COLO668 (cell line): ENCODE results near the gene FIBP.

Source experiments
- DNase-seq: peaks from one replicate; lab custom pipeline; 2025; ENCODE audit not compliant: unreplicated experiment; lab: John Stamatoyannopoulos, UW

Gene FIBP

DNA sequence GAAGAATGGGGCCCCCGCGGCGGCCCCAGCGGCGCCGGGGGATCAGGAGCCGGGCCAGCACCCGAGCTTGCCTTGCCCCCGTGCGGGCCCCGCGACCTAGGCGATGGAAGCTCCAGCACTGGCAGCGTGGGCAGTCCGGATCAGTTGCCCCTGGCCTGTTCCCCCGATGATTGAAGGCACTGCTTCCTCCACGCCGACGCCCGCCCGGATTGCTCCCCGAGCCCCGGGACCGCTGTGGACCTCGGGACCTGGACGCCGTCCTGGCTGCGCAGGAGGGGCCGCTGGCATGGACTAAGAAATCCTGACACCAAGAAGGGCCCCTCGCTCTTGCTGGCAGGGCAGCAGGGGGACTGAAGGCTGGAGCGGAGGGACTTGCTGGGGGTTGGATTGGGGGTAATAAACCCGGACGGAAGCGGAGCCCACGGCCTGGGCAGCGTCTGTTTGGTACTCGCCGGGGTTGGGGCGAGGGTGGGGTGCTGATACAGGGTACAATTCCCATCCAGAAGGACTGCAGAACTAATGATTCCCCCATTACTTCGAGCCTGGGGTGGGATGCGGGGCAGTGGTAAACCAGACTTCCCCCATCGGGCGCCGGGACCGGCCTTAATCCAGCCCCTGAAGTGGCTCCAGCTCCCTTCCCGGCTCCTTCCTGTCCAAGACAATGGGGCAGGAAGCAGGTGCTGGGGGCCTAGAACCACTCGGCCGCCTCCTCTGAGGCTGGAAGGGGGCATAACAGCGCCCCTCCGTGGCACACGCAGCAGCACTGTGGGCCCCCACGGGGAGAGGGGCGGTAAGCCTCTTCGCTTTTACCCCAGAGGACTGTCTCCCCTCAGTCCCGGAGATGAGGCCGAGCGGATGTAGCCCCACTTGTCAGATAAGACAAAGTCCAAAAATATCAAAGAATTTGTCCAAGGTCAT, 3.2 kb upstream of the FIBP start:
- DNase-seq: peak; percentile 70

DNA sequence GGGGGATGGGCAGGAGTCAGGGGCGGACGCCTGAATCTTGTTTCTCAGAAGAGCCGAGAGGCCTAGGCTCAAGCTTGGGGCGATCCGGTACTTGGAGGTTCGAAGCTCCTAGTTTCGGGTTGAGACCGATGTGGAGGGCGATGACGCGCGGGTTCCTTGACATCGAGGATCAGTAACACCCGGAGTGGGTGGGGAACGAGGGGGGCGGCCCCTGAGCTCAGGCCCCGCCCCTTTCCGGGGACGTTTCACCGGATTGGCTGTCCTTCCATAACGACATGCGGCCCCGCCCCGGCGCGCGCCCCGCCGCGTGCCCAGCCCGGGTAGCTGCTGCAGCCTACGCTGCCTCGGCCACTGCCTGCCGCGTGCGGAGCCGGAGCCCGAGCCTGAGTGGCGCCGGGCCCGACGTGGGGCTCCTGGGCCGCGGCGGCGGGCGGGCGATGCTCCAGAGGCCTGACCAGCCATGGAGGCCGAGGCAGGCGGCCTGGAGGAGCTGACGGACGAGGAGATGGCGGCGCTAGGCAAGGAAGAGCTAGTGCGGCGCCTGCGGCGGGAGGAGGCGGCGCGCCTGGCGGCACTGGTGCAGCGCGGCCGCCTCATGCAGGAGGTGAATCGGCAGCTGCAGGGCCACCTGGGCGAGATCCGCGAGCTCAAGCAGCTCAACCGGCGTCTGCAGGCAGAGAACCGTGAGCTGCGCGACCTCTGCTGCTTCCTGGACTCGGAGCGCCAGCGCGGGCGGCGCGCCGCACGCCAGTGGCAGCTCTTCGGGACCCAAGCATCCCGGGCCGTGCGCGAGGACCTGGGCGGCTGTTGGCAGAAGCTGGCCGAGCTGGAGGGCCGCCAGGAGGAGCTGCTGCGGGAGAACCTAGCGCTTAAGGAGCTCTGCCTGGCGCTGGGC, 2.3 kb upstream of the FIBP start, which contains the start of gene CCDC85B:
Gene CCDC85B, plus strand, starts transcription at position 350 of the 895 bp plus-strand sequence. Its CDS starts 111 bp downstream, at position 461.
- DNase-seq: peak; percentile 98

DNA sequence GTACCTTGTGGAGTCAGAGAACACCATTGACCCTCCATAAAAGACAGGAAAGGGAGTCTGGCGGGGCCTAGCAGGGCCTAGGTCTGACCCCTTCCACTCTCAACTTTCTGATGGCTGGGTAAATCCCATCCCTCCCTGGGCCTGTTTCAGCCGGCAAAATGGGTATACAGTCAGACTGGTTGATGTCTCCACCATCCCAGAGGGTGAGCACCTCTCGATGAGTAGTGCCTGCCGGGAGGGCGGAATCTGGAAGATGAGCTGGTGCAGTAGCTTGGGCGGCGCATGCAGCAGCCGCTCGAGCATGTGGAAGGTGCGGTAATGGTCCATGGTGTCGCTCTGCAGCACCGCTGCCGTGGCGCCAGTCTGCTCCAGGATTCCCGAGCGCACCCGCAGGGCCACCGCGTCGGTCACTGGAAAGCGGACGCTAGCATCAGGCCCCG, 528 bp downstream of the FIBP start:
- DNase-seq: no peak

- DNase-seq: no peak
Observed at GRCh38 chr11:65886826-65887722, 1.2 kb downstream of the FIBP start.

DNA sequence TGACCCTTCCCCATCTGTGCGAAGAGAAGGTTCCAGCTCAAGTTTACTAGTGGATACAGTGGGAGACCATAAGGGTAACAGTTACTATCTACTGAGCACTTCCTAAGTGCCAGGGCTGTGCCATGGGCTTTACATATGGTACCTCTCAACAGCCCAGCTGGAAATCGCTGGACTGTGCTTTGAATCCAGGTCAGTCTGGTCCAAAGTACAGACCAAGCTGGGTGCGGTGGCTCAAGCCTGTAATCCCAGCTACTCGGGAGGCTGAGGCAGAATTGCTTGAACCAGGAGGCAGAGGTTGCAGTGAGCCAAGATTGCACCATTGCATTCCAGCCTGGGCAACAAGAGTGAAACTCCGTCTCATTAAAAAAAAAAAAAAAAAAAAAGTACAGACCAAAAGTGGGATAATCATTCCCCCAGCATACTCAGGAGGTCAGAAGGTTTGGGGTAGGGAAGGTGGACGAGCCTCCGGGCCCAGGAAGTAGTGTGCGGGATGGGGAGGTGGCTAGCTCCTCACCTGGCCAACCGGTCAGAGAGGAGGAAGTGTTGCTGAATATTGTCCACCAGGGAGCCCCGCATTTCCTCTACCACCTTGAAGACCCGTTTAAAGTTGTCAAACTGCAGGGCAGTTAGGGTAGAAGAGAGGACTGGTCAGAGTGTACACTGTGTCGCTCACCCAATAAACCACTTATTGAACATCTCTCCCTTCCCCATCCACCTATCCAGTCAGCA, 2.3 kb downstream of the FIBP start:
- no peak for DNase-seq

DNA sequence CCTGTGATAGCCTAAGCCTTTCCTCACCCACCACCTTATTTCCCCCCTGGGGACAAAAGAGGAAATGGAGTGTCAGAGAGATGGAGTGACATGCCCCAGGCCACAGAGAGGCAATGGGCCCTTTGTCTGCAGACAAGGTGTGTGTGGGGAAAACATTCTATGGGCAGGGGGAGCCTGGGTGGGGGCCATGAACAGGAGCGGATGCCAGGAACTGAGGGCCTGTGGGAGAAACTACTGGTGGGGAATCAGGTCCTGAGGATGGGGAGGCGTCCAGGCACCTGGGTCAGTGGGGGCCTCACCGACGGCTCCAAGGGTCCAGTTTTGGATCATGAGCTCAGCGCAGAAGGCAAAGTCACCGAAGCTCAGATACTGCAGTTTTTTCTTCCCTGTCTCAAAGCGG, 3.0 kb downstream of the FIBP start:
- no peak for DNase-seq

- peak; percentile 75 for DNase-seq
Observed at GRCh38 chr11:65884716-65885092, 3.6 kb downstream of the FIBP start.

DNA sequence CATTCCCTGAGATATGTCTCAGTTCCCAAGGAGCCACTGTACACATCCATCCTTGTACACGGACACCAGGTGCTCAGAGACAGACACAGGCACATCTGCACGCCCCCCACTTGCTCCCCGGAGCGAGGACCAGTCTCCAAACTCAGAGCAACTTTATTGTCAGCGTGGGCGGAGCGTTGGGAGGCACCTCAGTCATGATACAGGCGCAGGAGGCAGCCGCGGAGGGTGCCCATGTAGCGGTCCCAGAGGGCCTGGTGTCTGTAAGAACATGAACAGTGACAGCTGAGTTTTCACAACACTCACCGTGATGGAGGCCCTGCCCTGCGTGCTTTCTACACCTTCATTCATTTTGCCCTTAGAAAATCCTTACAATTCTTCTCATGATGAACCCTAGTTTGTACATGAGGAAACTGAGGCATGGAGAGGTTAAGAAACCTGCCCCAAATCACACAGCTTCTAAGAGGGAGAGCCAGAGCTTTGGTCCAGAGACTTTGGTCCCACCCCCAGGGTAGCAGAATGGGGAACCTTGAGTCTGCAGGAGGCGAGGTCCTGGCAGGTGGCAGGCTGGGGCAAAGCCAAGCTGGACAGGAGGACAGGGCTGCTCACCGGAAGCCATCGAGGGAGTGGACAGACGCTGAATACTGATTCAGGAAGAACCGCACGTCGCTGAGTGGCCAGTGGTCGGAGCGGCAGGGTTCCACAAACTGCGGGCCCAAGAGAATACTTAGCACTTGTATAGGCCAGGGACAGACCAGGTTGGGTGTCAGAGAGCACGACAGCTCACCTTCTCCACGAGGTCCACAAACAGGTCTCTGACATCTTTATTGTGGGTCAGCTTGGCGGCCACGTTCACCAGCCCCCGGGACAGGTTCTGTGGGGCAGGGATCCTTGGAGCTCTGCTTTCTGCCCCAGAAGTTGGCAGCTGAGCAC, 4.2 kb downstream of the FIBP start:
- no peak for DNase-seq

GRCh38 chr11:65883058-65883761, 5.1 kb downstream of the FIBP start:
- DNase-seq: no peak

DNA sequence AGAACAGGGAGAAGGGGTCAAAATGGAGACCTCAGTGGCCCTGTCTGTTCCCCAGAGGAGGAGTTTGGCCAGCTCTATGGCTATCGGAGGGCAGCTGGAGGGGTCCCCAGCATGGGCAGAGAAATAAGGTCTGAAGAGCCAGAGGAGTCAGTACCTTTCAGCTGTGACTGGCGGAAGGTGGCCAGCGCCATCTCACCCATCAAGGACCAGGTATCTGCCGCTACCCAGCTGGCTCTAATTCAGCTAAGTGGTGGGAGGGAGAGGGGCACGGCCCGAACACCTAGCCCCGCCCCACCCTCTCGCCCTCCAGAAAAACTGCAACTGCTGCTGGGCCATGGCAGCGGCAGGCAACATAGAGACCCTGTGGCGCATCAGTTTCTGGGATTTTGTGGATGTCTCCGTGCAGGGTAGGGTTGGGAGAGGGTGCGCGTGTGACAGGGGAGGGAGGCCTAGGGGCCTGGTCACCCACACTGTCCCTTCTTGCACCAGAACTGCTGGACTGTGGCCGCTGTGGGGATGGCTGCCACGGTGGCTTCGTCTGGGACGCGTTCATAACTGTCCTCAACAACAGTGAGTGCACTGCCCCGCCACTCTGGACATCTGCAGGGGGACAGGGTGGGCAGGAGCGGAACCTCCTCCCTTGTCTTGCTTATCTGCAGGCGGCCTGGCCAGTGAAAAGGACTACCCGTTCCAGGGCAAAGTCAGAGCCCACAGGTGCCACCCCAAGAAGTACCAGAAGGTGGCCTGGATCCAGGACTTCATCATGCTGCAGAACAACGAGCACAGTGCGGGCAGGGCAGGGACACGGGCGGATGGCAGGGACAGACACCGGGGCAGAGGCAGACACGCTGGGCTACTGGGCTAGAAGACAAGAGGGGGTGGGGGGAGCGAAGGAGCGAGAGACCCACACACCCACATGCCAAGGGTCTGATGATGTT, 5.9 kb downstream of the FIBP start:
- no peak for DNase-seq

GRCh38 chr11:65880844-65881421, 7.3 kb downstream of the FIBP start:
- no peak for DNase-seq

- DNase-seq: no peak
Observed at GRCh38 chr11:65880027-65880426, 8.2 kb downstream of the FIBP start.

DNA sequence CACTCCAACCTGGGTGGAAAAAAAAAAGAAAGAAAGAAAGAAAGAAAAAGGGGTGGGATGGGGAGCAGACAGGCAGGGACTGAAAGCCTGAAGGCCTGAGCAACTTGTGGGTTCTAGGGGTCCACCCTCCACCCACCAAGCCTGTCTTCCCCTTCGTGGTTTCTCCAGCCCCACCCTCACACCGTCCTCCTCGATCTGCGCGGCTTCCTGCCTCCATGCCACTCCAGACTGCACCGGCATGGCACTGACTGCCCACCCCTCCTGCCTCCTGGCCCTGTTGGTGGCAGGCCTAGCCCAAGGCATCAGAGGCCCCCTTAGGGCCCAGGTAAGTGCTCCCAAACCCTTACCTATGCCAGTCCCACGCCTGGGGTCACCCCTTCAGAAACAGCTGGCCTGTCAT, 8.7 kb downstream of the FIBP start, which contains the start of gene CTSW:
Gene CTSW, plus strand, starts transcription at position 221 of the 400 bp plus-strand sequence. Its CDS starts 18 bp downstream, at position 239.
- DNase-seq: no peak

- peak; percentile 96 for DNase-seq
Observed at GRCh38 chr11:65873318-65874156, 14.7 kb downstream of the FIBP start.

DNA sequence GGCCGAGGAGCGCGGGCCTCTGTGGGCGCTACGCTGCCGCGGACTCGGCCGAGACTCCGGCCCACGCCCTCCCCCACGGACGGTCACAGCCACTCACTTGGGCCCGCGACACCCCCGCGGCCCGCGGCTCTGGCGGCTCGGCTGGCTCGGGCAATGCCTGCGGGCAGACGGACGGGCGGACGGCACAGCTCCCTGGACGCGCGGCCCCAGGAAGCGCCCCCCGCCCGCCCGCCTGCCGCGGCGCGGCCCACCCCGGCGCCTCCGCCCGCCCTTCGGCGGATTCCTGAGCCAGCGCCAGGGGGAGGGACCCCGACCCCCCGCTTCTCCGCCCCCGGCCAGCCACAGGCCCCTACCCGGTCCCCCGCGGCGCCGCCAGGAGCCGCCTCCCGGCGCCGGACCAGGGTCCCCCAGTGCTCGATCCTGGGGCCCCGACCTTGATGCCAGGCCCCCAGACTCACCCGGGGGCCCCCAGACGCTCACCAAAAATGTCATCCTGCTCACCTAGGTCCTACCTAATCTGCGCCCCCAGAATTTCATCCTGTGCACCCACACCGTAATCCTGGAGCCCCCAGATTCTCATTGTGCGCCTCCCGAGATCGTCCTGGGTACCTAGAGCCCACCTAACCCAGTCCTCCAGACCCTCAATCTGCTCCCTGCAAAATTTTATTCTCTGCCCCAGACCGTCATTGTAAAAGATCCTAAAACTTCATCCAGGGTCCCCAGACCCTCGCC, 15.5 kb downstream of the FIBP start, which contains the start of gene EFEMP2:
Gene EFEMP2, minus strand, starts transcription at position 215 of the 732 bp plus-strand sequence. CDS start 446 bp downstream, outside the sequence.
- peak; percentile 12 for DNase-seq
